Lung (tissue), 12 donors: ENCODE measurements around the gene ALKBH5. TPM values are rescaled to one million over a fixed set of nuclear protein-coding genes. Genes with fewer than 3 reads are reported as not detected.
A peak's percentile ranks its signal among the peaks of the same experiment; 100 is the strongest.

Experiments used
- ATAC-seq: fragments of 200-7000 bp; cut with Tn5 transposase; one replicate; pipeline ENCODE4 v1.9.1; 2020; ENCODE audit warnings: moderate number of reproducible peaks; ENCODE audit not compliant: insufficient read depth, low FRiP score
- DNase-seq, 3 donors: peaks; one replicate each; pipeline ENCODE4 v3.0.0-alpha.2; 2013 to 2017
- H3K27ac ChIP-seq, 2 donors: one replicate each; pipeline ENCODE4 v1.5.1; 2013; ENCODE audit warnings: mild to moderate bottlenecking in 2 of 2, moderate library complexity in 2 of 2, control low read depth in 1 of 2, inconsistent platforms in 1 of 2, low read depth in 1 of 2, low read length in 1 of 2
- H3K27me3 ChIP-seq, 3 donors: one replicate each; pipeline ENCODE4 v1.5.1; 2013; ENCODE audit warnings: low read length in 2 of 3; ENCODE audit not compliant: control insufficient read depth in 3 of 3, insufficient read depth in 3 of 3
- H3K36me3 ChIP-seq, 4 donors: one replicate each; pipeline ENCODE4 v1.5.1; 2013; ENCODE audit warnings: low read length in 4 of 4, mild to moderate bottlenecking in 1 of 4, moderate library complexity in 1 of 4; ENCODE audit not compliant: control insufficient read depth in 4 of 4, insufficient read depth in 4 of 4
- H3K4me1 ChIP-seq, 5 donors: one replicate each; pipeline ENCODE4 v1.5.1; 2013; ENCODE audit warnings: low read length in 5 of 5, mild to moderate bottlenecking in 2 of 5, moderate library complexity in 1 of 5; ENCODE audit not compliant: control insufficient read depth in 5 of 5, insufficient read depth in 5 of 5
- H3K4me3 ChIP-seq: one replicate; pipeline ENCODE4 v1.5.1; 2013; ENCODE audit warnings: mild to moderate bottlenecking, control low read depth, moderate library complexity
- H3K9ac ChIP-seq, 2 donors: one replicate each; pipeline ENCODE4 v1.5.1; 2013; ENCODE audit warnings: low read length in 2 of 2, control low read depth in 1 of 2; ENCODE audit not compliant: insufficient read depth in 1 of 2
- H3K9me3 ChIP-seq, 4 donors: one replicate each; pipeline ENCODE4 v1.5.1; 2013; ENCODE audit warnings: low read length in 3 of 4, mild to moderate bottlenecking in 1 of 4, moderate library complexity in 1 of 4; ENCODE audit not compliant: control insufficient read depth in 4 of 4, insufficient read depth in 3 of 4
- WGBS, 2 donors: extraction: QIAGEN DNeasy Blood & Tissue Kit; methylation state at CpG; one replicate each; pipeline ENCODE4 v1.1.7; 2013; 5-methylcytosine and 5-hydroxymethylcytosine counted together
- polyA plus RNA-seq, 2 donors: library from polyadenylated mRNA; stranded (reverse); fragments of 200-250 nt; gene quantifications; one replicate each; pipeline ENCODE4 v1.2.1, GENCODE V29; 2013
- total RNA-seq, 2 donors: library from RNA; depleted of rRNA in 1 of 2; stranded (reverse); fragments of >200 nt in 1 of 2; gene quantifications; one replicate each; pipeline ENCODE4 v1.2.1, GENCODE V29; 2014 to 2021
- TF ChIP-seq, protein P1 (sequence below): IDR thresholded peaks from 2 replicates; pipeline ENCODE4 v1.5.1; 2012; ENCODE audit warnings: mild to moderate bottlenecking; ENCODE audit errors: control extremely low read depth, extremely low read depth
- donor health status: control.
- donor health status: control.
- donor health status: Bipolar disorder and iron deficiency.
- donor health status: healthy.
- donor health status: DM: yes; HTN: yes; CAD: no.

ALKBH5 gene
- total and polyA plus RNA-seq, 4 donors: 30.2 to 104 (median 59.8) TPM

DNA sequence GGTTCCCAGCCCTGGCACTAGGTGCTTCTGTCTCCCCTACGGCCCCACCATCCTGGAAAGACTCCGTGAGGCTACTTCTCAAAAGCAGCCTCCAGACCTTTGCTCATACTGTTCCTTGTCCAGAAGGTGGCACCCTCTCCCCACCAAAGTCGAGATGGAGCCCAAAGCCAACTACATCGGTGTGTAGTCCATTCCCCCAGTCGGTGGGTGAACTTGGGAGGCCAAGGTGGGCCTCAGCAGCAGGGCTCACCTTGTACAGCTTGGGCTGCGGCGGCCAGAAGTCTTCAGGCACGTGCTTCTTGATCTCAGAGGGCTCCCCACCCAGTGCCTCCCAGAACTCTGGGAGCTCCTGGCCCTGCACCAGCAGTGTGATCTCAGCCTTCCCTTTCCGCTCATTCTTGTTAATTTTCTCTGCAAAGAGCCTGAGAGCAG lies 64.7 kb downstream of the ALKBH5 start:
- Histone ChIP-seq H3K4me1 (peaks cover 0 to 3% (median 0%) of the 10 kb centered on the region in 5 donors), H3K9ac (no peak overlapping the region), H3K36me3 (peaks cover 3 to 87% (median 31%) of the 10 kb centered on the region in 4 donors), H3K27ac (peak overlapping the region; percentile 5 to 13), H3K4me3 (no peak overlapping the region), H3K9me3 (no peaks in the 10 kb centered on the region), H3K27me3 (no peaks in the 10 kb centered on the region)
- WGBS, 2 donors: 35 to 42% methylated on average over 9 of the region's 9 CpGs
- DNase-seq (peak; percentile 79 to 80 (median 80)), ATAC-seq (peak; percentile 53)
- TF ChIP-seq, protein P1, sequence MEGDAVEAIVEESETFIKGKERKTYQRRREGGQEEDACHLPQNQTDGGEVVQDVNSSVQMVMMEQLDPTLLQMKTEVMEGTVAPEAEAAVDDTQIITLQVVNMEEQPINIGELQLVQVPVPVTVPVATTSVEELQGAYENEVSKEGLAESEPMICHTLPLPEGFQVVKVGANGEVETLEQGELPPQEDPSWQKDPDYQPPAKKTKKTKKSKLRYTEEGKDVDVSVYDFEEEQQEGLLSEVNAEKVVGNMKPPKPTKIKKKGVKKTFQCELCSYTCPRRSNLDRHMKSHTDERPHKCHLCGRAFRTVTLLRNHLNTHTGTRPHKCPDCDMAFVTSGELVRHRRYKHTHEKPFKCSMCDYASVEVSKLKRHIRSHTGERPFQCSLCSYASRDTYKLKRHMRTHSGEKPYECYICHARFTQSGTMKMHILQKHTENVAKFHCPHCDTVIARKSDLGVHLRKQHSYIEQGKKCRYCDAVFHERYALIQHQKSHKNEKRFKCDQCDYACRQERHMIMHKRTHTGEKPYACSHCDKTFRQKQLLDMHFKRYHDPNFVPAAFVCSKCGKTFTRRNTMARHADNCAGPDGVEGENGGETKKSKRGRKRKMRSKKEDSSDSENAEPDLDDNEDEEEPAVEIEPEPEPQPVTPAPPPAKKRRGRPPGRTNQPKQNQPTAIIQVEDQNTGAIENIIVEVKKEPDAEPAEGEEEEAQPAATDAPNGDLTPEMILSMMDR: peak; percentile 60

DNA sequence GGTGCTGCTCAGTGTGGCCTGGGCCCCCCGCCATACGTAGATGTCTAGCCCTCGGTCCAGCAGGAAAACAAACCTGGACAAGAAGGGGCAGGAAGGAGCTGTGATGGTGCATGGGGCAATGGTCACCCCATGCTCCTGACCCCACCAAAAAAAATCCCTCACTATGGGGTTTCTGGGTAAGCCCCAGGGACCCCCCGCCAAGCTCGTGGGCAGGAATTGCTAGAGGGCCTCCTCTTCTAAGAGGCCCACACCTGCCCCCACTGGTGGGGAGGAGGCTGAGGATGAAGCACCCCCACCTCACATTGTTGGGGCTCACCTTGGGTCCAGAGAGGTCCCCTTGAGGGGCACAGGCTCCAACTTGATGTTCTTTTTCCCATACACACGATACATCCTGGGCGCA lies 65.2 kb downstream of the ALKBH5 start:
- ATAC-seq (no peak), DNase-seq (no peak)
- TF ChIP-seq, protein P1: no peak
- H3K4me1 ChIP-seq: peaks cover 0 to 3% (median 0%) of the 10 kb centered on the region in 5 donors
- no peaks in the 10 kb centered on the region for H3K9me3 ChIP-seq
- peak overlapping the region; percentile 41 to 52 for H3K27ac ChIP-seq
- 85 to 89% methylated on average over 7 of the region's 7 CpGs for WGBS, 2 donors
- H3K4me3 ChIP-seq: no peak overlapping the region
- no peak overlapping the region for H3K9ac ChIP-seq
- no peaks in the 10 kb centered on the region for H3K27me3 ChIP-seq
- H3K36me3 ChIP-seq: peaks cover 3 to 87% (median 30%) of the 10 kb centered on the region in 4 donors

DNA sequence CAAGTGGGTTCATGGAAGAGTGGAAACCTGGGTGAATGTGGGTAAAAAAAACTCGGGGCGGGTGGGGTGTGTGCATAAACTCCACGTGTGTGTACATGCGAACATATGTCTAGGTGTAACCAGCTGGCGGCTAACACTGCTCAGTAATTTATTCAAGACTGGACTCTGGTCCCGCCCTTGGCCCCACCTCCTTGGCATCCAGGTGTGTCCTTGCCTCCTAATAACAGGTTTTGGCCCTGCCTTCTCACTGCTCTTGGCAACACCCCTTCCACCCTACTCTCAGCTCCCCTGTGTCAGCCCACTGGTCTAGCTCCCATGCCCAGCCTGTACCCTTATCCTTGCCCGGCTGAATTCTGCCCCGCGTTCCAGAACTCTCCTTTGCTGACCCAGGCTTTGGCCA lies 66.6 kb downstream of the ALKBH5 start:
- TF ChIP-seq, protein P1: no peak
- no peak overlapping the region for H3K4me3 ChIP-seq
- ATAC-seq: no peak
- H3K27me3 ChIP-seq: no peaks in the 10 kb centered on the region
- no peaks in the 10 kb centered on the region for H3K9me3 ChIP-seq
- H3K9ac ChIP-seq: no peak overlapping the region
- H3K27ac ChIP-seq: no peak overlapping the region
- no peak for DNase-seq
- 88 to 95% methylated on average over 9 of the region's 9 CpGs for WGBS, 2 donors
- H3K4me1 ChIP-seq: peaks cover 0 to 3% (median 0%) of the 10 kb centered on the region in 5 donors
- H3K36me3 ChIP-seq: peaks cover 8 to 91% (median 33%) of the 10 kb centered on the region in 4 donors

DNA sequence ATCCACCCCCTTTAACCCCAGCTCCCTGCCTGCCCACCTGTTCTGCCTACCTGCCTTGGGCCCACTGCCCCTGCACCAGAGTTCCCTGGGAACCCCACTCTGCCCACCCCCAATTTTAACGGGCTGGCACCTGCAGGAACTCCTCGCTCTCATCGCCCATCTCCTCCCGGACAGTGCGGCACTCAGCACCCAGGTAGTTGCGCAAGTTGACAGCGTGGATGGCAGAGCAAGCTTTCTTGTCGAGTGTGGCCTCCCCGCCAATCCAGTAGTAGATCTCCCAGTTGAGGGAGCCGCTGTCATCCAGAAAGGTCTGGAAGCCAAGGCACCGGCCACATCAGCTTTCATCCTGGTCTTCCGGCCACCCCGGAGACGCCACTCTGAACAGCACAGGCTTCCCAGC lies 67.1 kb downstream of the ALKBH5 start:
- Histone ChIP-seq H3K36me3 (peaks cover 9 to 90% (median 31%) of the 10 kb centered on the region in 4 donors), H3K27me3 (no peaks in the 10 kb centered on the region), H3K4me1 (peaks cover 0 to 3% (median 0%) of the 10 kb centered on the region in 5 donors), H3K9ac (no peak overlapping the region), H3K9me3 (no peaks in the 10 kb centered on the region), H3K27ac (no peak overlapping the region), H3K4me3 (no peak overlapping the region)
- TF ChIP-seq, protein P1: no peak
- 91 to 94% methylated on average over 14 of the region's 14 CpGs for WGBS, 2 donors
- ATAC-seq (no peak), DNase-seq (no peak)
